ENCODE measurements around the gene H2BK1. TPM values are rescaled to one million over a fixed set of nuclear protein-coding genes. Genes with fewer than 3 reads are reported as not detected.
A peak's percentile ranks its signal among the peaks of the same experiment; 100 is the strongest.

H2BK1 gene
- total RNA-seq, 4 donors from 2014 or later, result not detected

DNA sequence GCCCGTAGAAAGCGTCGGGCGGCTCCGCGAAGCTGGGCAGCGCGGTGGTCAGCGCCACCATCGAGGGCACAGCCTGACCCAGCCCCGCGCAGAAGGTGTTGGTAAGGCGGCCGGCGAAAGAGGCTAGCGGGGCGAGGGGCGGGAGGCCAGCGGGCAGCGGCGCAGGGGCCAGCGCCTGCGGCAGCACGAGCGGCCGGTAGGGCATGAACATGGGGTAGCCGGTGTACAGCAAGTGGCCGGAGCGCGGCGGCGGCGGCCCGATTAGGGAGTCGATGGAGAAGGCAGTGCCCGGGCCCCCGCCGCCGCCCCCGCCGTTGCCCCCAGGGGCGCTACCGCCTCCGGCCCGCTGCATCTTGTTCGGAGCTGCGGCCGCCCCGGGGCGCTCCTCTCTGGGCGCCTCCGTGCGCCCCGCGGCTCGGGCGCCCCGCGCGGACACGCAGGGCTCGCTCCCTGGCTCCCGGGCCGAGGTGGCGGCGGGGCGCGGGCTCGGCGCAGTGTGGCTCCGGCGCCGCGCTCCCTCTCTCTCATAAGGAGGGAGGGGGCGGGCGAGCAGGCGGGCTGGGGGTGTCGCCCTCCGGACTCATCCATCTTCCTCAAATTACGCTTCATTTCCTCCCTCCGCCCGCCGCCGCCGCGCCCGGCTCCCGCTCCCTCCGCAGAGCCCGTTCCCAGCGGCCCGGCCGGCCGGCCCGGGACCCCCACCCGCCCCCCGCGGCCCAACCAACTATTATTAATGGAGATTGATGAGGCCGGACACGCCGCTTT lies 42.9 kb downstream of the H2BK1 start, which contains the start of gene GBX1:
Gene GBX1 (minus strand): TSS at position 498 of the 765 bp plus-strand sequence. CDS start 146 bp downstream, at position 352.
- no peak for TF ChIP-seq POLR2AphosphoS5 (IDR thresholded peaks at IDR 0.05)
- TF ChIP-seq, protein P1, sequence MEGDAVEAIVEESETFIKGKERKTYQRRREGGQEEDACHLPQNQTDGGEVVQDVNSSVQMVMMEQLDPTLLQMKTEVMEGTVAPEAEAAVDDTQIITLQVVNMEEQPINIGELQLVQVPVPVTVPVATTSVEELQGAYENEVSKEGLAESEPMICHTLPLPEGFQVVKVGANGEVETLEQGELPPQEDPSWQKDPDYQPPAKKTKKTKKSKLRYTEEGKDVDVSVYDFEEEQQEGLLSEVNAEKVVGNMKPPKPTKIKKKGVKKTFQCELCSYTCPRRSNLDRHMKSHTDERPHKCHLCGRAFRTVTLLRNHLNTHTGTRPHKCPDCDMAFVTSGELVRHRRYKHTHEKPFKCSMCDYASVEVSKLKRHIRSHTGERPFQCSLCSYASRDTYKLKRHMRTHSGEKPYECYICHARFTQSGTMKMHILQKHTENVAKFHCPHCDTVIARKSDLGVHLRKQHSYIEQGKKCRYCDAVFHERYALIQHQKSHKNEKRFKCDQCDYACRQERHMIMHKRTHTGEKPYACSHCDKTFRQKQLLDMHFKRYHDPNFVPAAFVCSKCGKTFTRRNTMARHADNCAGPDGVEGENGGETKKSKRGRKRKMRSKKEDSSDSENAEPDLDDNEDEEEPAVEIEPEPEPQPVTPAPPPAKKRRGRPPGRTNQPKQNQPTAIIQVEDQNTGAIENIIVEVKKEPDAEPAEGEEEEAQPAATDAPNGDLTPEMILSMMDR (IDR thresholded peaks at IDR 0.05), result peak in 1 of 2 donors; percentile 19
- no peak for TF ChIP-seq POLR2A (IDR thresholded peaks at IDR 0.05)
- no CpG with 5 or more reads among the region's 101 CpGs for WGBS
- Histone ChIP-seq H3K27me3 (peaks cover 67% of the 10 kb centered on the region), H3K36me3 (no peaks in the 10 kb centered on the region), H3K4me3 (peak within 1 kb of the TSS; percentile 58), H3K27ac (no peak within 1 kb of the TSS), H3K4me1 (peaks cover 17% of the 10 kb centered on the region), H3K9me3 (no peaks in the 10 kb centered on the region)
- no peak for DNase-seq (ENCODE audit: low spot score in 2 of 2)

DNA sequence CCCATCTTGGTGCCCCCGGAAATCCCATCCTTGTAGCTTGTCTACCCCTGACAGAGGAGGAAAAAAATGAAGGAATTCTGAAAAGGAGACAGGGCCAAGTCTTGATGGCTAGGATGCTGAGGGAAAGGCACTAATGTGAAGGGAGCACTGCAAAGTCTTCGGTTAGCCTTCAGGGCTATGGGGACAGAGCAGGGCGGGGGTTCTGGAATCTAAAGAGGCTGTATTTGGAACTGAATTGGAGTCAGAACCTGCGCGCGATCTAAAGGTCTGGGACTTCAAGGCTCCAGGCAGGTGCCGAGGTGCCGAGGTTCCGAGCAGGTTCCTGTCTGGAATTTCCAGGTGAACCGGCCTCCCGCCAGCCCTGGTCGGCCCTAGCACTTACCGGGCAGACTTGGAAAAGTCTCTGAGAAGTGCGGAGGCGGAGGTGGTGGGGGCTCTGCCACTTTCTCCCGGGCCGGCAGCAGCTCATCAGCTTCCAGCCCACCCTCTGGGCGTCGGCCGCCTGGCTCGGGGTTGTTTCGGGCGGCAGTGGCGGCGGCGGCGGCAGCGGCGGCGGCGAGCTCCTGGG lies 43.6 kb downstream of the H2BK1 start:
- peaks cover 17% of the 10 kb centered on the region for H3K4me1 ChIP-seq
- WGBS, result 30% methylated on average over 12 of the region's 31 CpGs
- TF ChIP-seq EP300 (IDR thresholded peaks at IDR 0.05), result no peak
- peak overlapping the region; percentile 58 for H3K4me3 ChIP-seq
- no peak overlapping the region for H3K27ac ChIP-seq
- peaks cover 67% of the 10 kb centered on the region for H3K27me3 ChIP-seq
- H3K36me3 ChIP-seq, result no peaks in the 10 kb centered on the region
- no peak for DNase-seq (ENCODE audit: low spot score in 2 of 2)
- H3K9me3 ChIP-seq, result no peaks in the 10 kb centered on the region

DNA sequence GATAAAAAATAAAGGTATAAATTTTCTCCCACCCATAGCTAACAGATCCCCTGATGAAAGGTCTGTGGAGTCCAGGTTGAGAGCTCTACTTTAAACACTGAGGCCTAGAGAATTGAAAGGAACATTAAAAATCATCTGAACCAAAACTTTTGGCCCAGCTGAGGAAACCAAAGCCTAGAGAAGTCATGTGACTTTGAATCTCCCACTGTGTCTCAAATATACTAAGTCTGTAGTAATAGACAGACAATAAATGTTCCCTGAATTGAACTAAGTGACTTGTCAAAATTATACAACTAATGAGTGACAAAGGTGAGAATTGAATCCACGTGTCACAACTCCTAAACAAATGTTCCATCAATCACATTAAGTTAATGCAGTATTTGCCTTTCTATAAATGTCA lies 48.5 kb downstream of the H2BK1 start:
- Histone ChIP-seq H3K4me1 (peaks cover 2% of the 10 kb centered on the region), H3K27me3 (peaks cover 33% of the 10 kb centered on the region), H3K4me3 (no peak overlapping the region), H3K36me3 (no peaks in the 10 kb centered on the region), H3K9me3 (no peaks in the 10 kb centered on the region), H3K27ac (no peak overlapping the region)
- 86% methylated on average over 1 of the region's 1 CpG for WGBS
- no peak for DNase-seq (ENCODE audit: low spot score in 2 of 2)
- no peak for TF ChIP-seq POLR2A (IDR thresholded peaks at IDR 0.05)
- TF ChIP-seq EP300 (IDR thresholded peaks at IDR 0.05), result no peak
- TF ChIP-seq, protein P1 (IDR thresholded peaks at IDR 0.05), result no peak
- TF ChIP-seq POLR2AphosphoS5 (IDR thresholded peaks at IDR 0.05), result no peak

Other genes starting within 250 kb of the H2BK1 start
- gene KCNH2, start 232.2 kb downstream of the H2BK1 start, total RNA-seq, result under 1 TPM in 1 of 4 donors, not detected in 3; 0.70 TPM
- 10 to 100 TPM in 1 of 4 donors, 1 to 10 TPM in 3; 2.6 to 10.9 (median 6.8) TPM for gene NOS3, start 219.5 kb downstream of the H2BK1 start, total RNA-seq
- gene ATG9B, start 186.0 kb downstream of the H2BK1 start, total RNA-seq, result 100 to 1,000 TPM in 2 of 4 donors, 10 to 100 TPM in 2; 27.0 to 195 (median 122) TPM
- gene ABCB8, start 182.0 kb downstream of the H2BK1 start, total RNA-seq, result 10 to 100 TPM; 29.5 to 42.3 (median 31.9) TPM
- gene ASIC3, start 162.0 kb downstream of the H2BK1 start, total RNA-seq, result 1 to 10 TPM; 2.6 to 8.7 (median 4.1) TPM
- 10 to 100 TPM in 3 of 4 donors, 1 to 10 TPM in 1; 7.7 to 14.7 (median 13.4) TPM for gene CDK5, start 152.6 kb downstream of the H2BK1 start, total RNA-seq
- 10 to 100 TPM; 31.9 to 78.7 (median 59.7) TPM for gene SLC4A2, start 150.9 kb downstream of the H2BK1 start, total RNA-seq
- 100 to 1,000 TPM in 2 of 4 donors, 10 to 100 TPM in 2; 76.8 to 102 (median 90.9) TPM for gene FASTK, start 129.7 kb downstream of the H2BK1 start, total RNA-seq
- 10 to 100 TPM; 32.5 to 50.3 (median 45.7) TPM for gene TMUB1, start 127.0 kb downstream of the H2BK1 start, total RNA-seq
- gene AGAP3, start 124.0 kb downstream of the H2BK1 start, total RNA-seq, result 100 to 1,000 TPM; 126 to 162 (median 134) TPM
- gene GBX1, start 42.8 kb downstream of the H2BK1 start, total RNA-seq, result not detected
- gene ASB10, start 23.2 kb downstream of the H2BK1 start, total RNA-seq, result not detected
- 10 to 100 TPM; 25.3 to 96.5 (median 40.1) TPM for gene ABCF2, start 16.7 kb upstream of the H2BK1 start, total RNA-seq
- 10 to 100 TPM; 21.5 to 28.6 (median 25.4) TPM for gene CHPF2, start 22.0 kb upstream of the H2BK1 start, total RNA-seq
- gene SMARCD3, start 38.2 kb upstream of the H2BK1 start, total RNA-seq, result 10 to 100 TPM in 2 of 4 donors, 1 to 10 TPM in 2; 9.6 to 15.8 (median 10.9) TPM
- gene NUB1, start 131.3 kb upstream of the H2BK1 start, total RNA-seq, result 10 to 100 TPM; 39.3 to 70.8 (median 41.7) TPM
- 1 to 10 TPM in 2 of 4 donors, under 1 TPM in 1, not detected in 1; 0.81 to 2.8 (median 1.4) TPM for gene WDR86, start 199.6 kb upstream of the H2BK1 start, total RNA-seq
- gene CRYGN, start 229.7 kb upstream of the H2BK1 start, total RNA-seq, result not detected